Effector CD4-positive, alpha-beta T cell (primary cell): ENCODE measurements around the gene ITPR3.

ENCODE experiments used
- DNase-seq: peaks from one replicate; pipeline ENCODE4 v3.0.0-alpha.2; 2020

Gene ITPR3

DNA sequence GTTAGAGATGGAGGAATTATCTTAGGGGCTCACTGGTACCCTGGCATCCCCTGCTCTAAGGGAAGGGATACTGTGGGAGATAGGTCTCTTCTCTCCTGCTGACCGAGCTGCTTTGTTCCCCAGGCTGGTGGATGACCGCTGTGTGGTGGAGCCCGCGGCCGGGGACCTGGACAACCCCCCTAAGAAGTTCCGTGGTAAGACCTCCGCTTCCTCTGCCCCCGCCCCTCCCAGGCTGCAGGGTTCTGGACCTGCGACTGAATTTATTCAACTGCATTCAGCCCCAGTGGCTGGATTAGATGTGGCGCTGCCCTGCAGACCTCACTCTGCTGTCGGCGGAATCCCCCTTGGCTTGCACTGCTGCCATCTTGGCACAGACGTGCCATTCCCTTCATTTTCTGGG, 19.2 kb downstream of the ITPR3 start:
- no peak for DNase-seq

DNA sequence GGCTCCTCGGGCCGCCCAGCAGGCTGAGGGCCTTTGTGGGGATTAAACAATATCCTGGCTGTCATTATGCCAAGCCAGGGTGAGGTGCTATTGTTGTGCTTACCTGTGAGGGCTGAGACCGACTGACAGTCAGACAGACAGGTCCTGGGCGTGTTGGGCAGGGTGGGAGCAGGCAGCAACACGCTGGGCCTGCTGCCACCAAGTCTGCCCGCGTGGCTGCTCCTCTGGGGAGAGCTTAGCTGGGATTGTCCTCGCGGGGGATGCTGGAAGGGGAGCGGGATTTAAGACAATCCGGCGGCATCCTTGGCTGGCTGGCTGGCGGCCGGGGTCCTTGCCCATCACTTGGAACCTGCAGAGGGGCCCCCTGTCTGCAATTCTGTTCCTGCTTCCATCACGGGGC, 20.0 kb downstream of the ITPR3 start:
- DNase-seq: no peak

GRCh38 chr6:33641602-33642001, 20.5 kb downstream of the ITPR3 start:
- no peak for DNase-seq

DNA sequence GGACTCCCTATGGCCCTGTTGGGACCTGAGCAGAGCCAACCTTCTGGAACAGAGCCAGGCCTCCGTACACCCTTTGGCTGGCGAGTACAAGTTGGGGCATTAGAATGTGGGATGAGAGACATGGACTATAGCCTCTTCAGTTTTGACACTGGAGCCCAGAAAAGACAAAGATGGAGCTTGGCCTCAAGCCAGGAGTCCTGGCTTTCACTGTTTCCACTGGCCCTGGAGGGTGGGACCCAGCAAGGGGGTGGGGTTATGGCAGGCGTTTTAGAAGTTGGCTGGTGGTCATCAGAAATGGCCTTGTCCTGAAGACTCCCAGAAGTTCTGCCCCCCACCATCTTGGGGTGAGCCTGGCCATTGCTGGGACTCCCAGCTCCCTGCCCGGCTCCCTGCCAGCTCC, 21.8 kb downstream of the ITPR3 start:
- DNase-seq: no peak

- DNase-seq: no peak
Measured at GRCh38 chr6:33651403-33651802, 30.3 kb downstream of the ITPR3 start.

DNA sequence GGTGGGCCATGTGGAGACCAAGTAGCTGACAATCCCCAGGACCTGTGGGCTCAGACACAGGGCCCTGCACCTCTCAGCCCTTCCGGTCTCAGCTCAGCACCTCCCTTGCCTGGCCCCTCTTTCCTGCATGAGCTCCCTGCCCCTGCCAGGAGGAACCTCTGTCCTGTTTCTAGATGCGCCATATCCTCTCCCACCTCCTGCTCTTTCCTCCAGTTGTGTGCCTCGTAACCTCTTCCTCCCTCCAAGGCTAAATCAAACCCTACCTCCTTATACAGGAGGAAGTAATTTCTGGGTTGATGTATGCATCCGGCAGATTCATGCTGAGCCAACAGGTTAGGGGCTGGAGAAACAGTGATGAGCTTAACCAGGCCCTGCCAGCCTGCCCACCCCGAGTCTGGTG, 30.9 kb downstream of the ITPR3 start:
- DNase-seq: no peak

DNA sequence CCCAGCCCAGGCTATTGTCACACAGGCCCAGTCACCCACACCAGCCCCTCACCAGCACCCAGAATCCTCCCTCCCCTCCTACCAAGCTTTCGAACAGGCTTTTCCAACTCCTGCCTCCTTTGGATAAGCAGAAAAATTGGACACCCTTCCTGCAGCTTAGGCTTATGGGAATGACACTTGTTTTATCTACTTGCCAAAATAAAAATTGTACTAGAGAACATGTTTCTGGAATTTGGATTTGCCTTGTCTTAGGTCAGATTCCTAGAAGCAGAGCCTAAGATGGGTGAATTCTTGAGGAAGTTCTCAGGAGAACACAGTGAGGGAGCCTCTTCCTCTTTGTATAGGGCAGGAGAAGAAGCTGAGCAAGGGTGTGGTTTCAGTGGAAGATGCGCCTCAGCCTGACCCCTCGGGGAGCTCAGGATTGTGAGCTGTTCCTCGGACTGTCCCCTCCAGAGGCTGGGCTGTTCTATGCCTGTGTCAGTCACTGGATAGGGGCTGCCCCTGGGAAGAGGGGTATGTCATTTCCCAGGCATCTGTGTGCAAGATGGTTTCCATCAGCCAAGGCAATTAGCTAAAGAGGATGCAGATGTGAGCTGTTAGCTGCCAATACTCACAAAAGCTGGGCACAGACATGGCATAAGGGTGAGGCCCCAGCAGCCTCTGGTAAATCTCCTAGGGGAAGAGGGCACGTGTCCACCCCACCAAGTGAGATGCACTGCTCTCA, 33.9 kb downstream of the ITPR3 start:
- no peak for DNase-seq

GRCh38 chr6:33656844-33657243, 35.7 kb downstream of the ITPR3 start:
- no peak for DNase-seq

- no peak for DNase-seq
Measured at GRCh38 chr6:33658982-33659689, 38.0 kb downstream of the ITPR3 start.

- no peak for DNase-seq
Measured at GRCh38 chr6:33659986-33660385, 38.9 kb downstream of the ITPR3 start.

DNA sequence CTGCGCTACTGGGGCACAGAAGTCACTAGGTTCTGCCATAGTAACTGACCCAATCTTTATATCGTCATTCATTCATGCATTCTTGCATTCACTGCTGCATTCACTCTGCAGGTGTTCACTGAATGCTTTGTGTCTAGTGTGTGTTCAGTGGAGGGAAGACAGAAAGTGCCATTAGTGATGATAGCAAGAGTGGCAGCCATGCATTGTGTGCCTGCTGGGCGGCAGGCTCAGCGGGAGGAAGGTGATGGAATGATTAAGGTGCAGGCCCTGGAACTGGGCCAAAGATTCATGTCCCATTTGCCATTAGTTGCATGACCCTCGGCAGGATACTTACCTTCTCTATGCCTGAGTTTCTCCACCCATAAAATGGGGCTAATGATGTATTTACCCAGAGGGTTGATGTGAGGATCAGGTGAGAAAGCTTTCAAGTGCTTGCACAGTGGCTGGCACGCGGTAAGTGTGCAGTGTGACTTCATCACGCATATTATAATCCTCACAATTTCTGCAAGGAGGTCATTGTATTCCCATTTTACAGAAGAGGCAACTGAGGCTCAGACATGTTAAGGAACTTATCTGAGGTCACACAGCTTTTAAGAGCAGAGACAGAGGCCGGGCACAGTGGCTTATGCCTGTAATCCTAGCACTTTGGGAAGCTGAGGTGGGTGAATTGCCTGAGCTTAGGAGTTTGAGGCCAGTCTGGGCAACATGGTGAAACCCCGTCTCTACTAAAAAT, 40.1 kb downstream of the ITPR3 start:
- no peak for DNase-seq

DNA sequence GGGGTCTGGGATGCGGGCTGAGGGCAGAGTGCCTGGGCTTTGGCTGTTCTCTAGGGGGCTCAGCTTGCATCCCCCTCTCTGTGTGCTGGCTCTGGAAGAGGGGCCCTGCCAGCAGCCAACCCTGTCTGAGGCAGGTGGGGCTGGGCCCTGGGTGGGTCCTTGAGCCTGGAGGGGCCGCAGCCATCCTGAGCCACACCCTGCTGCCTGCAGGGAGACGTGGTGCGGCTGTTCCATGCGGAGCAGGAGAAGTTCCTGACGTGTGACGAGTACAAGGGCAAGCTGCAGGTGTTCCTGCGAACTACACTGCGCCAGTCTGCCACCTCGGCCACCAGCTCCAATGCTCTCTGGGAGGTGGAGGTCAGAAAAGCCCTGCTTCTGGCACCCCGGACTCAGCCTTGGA, 41.2 kb downstream of the ITPR3 start:
- DNase-seq: no peak

DNA sequence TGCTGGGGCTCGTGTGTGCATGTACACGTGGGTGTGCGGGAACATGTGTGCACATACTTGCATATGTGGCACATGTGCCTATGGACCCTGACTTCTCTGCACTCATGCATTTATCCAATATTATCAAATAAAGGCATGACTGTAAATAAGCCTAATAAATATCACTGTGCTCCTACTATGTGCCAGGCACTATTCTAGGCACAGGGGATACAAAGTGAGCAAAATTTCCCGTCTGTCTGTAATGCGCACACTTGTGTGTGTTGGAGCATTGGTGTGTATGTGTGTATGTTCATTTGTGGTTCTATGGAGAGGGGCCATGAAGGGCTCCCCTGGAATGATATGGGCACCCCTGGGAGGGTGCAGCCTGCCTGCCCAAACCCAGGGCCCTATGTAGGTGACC, 41.9 kb downstream of the ITPR3 start:
- no peak for DNase-seq

- no peak for DNase-seq
Measured at GRCh38 chr6:33663727-33664449, 42.8 kb downstream of the ITPR3 start.

DNA sequence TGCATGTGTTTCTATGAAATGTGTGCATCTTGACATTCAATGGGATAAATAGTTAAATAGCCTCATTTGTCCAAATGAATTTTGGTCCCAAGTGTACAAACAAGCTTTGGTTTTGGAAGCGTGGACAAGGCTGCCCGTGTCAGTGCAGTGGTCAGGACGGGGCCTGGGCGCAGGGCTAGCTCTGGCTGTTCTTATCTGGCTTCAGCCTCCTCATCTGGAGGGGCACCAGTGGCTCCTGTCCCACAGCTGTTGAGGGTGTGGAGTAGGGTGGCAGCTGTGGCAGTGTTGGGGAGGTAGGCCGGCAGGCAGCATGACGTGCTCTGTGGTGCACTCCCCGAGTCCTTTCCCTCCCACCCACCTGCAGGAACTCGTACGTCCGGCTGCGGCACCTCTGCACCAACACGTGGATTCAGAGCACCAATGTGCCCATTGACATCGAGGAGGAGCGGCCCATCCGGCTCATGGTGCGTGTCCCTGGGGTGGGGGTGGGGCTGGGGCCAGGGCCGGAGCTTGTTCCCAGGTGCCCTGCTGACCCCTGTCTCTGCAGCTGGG, 43.5 kb downstream of the ITPR3 start:
- DNase-seq: no peak

DNA sequence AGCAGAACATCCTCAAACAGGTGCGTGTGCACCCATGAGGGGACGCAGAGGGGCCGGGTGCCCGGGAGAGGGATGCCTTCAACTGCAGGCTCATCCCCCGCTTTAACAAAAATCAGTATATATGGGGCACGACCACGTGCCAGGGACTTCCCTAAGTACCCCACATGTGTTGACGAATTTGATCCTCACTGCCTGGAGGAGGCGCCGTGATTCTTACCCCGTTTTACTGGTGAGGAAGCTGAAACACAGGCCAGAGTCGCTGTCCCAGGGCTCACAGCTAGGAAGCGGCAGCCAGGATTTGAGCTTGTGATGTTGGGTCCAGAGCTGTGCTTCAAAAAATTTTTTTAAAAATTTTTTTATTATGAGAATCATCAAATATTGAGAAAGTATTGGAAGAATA, 44.8 kb downstream of the ITPR3 start:
- no peak for DNase-seq

DNA sequence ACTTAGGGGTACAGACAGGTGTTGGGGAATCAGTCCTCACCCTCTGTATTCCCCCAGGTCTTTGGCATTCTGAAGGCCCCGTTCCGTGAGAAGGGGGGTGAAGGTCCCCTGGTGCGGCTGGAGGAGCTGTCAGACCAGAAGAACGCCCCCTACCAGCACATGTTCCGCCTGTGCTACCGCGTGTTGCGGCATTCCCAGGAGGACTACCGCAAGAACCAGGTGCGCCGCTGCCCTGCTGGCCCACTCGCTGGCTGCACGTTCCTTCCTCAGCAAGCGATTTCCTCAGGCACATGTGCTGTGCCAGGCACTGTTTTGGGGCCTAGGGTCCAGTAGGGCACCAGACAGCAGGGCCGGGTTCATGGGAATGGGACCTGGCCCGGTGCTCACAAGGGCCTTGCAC, 46.0 kb downstream of the ITPR3 start:
- DNase-seq: no peak

GRCh38 chr6:33667776-33668175, 46.7 kb downstream of the ITPR3 start:
- DNase-seq: no peak

DNA sequence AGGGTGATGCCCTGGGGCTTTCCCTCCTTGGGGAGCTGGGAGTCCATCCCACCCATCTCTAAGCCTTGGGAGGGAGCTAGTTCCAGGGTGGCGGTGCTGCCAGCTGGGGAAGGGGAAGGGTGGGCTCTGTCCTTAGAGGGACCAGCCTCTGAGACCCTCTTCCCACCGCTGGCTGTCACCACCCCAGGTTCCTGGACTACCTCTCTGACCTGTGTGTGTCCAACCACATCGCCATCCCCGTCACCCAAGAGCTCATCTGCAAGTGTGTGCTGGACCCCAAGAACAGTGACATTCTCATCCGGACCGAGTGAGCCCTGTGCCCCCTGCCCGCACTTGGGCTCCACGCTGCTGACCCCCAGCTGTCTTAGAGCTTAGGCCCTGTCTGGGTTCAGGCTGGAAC, 47.2 kb downstream of the ITPR3 start:
- DNase-seq: no peak

DNA sequence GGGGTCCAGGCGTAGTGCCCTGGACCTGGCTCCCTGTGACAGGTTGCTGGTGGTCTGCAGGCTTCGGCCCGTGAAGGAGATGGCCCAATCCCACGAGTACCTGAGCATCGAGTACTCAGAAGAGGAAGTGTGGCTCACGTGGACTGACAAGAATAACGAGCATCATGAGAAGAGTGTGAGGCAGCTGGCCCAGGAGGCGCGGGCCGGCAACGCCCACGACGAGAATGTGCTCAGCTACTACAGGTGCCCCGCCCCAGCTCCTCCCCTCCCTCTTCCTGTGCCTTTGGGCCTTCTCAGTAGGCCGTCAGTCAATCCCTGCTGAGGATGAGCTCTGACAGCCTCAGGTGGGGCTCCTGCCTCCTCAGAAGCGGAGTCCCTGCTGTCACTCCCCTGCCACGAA, 47.8 kb downstream of the ITPR3 start:
- DNase-seq: peak; percentile 43

DNA sequence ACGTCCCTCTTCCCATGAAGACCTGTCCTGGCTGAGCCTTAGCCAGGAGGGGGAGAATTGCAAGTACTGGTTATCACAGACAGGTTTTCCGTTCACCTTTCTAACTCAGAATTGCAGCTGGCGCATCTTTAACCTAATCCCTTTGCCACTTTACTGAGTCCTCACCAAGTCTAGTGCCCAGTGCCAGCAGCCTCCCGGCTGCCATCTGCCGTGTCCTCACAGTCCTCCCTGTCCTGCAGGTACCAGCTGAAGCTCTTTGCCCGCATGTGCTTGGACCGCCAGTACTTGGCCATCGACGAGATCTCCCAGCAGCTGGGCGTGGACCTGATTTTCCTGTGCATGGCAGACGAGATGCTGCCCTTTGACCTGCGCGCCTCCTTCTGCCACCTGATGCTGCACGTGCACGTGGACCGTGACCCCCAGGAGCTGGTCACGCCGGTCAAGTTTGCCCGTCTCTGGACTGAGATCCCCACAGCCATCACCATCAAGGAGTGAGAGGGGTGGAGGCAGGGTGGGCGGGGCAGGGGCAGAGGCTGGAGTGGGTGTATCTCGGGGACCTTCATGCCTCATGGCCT, 49.1 kb downstream of the ITPR3 start:
- DNase-seq: no peak

DNA sequence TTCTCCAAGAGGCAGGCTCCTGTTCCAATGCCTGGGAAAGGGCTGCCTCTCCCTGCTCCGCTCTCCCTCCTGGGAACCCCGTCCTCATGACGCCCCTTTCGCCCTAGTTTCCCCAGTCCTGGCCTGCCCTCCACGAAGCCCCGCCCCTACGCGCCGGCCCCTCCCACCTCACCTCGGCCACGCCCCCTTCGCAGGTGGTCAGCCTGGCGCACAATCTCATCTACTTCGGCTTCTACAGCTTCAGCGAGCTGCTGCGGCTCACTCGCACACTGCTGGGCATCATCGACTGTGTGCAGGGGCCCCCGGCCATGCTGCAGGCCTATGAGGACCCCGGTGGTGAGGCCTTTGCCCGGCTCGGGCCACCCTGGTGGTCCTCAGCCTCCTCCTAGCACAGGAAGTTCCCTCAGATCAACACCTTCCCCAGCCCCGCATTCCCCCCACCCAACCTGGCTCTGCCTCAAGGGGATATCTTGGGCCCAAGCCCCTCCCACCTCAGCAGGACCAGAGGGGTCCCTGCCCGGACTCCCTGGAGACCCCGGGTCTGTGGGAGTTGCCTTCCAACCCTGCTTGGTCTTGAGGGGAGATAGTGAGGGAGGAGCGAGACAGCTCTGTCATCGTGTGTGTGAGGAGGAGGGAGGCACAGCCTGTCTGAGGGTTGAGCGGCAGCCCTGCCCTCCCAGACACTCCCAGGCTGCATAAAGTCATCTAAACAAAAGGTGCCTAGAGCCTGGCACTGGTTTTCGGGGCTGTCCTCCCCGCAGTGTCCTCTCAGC, 50.0 kb downstream of the ITPR3 start:
- no peak for DNase-seq
